H9 (cell line): ENCODE measurements around the gene GRB10. TPM values are rescaled to one million over a fixed set of nuclear protein-coding genes. Genes with fewer than 3 reads are reported as not detected.
A peak's percentile ranks its signal among the peaks of the same experiment; 100 is the strongest.

Experiments used
- DNase-seq: peaks from one replicate; pipeline ENCODE4 v3.0.0-alpha.2; 2017
- H2AFZ ChIP-seq: one replicate; pipeline ENCODE4 v1.6.1; 2013; ENCODE audit warnings: mild to moderate bottlenecking, low read length, control low read depth, moderate library complexity
- H2AK5ac ChIP-seq: 2 replicates; pipeline ENCODE4 v1.6.1; 2013; ENCODE audit warnings: low read length, control low read depth, mixed read lengths; ENCODE audit not compliant: insufficient read length
- H2BK120ac ChIP-seq: one replicate; pipeline ENCODE4 v1.6.1; 2013; ENCODE audit warnings: low read depth, mild to moderate bottlenecking, low read length, control low read depth, inconsistent platforms; ENCODE audit not compliant: poor library complexity, severe bottlenecking
- H2BK12ac ChIP-seq: 2 replicates; pipeline ENCODE4 v1.6.1; 2013; ENCODE audit warnings: low read length, control low read depth, mixed read lengths, low read depth; ENCODE audit not compliant: insufficient read length
- H2BK15ac ChIP-seq: 2 replicates; pipeline ENCODE4 v1.6.1; 2013; ENCODE audit warnings: low read depth, low read length, control low read depth
- H2BK20ac ChIP-seq: one replicate; pipeline ENCODE4 v1.6.1; 2013; ENCODE audit warnings: low read depth, mild to moderate bottlenecking, low read length, control low read depth, inconsistent platforms; ENCODE audit not compliant: poor library complexity, severe bottlenecking
- H2BK5ac ChIP-seq: 2 replicates; pipeline ENCODE4 v1.6.1; 2013; ENCODE audit warnings: low read length, control low read depth, mixed read lengths; ENCODE audit not compliant: insufficient read length
- H3K14ac ChIP-seq: 2 replicates; pipeline ENCODE4 v1.6.1; 2013; ENCODE audit warnings: low read length, control low read depth; ENCODE audit not compliant: insufficient read depth
- H3K18ac ChIP-seq: 2 replicates; pipeline ENCODE4 v1.6.1; 2013; ENCODE audit warnings: low read depth, mild to moderate bottlenecking, mixed read lengths, low read length, control low read depth; ENCODE audit not compliant: insufficient read length
- H3K23ac ChIP-seq: 2 replicates; pipeline ENCODE4 v1.6.1; 2013; ENCODE audit warnings: low read length, control low read depth, mixed read lengths, low read depth; ENCODE audit not compliant: insufficient read length
- H3K23me2 ChIP-seq: 2 replicates; pipeline ENCODE4 v1.6.1; 2013; ENCODE audit warnings: low read depth, mild to moderate bottlenecking, mixed read lengths, low read length, control low read depth; ENCODE audit not compliant: insufficient read length, poor library complexity, severe bottlenecking
- H3K27ac ChIP-seq: 2 replicates; pipeline ENCODE4 v1.5.1; 2013; ENCODE audit warnings: low read length, control low read depth, mixed read lengths, low read depth; ENCODE audit not compliant: insufficient read length
- H3K27me3 ChIP-seq: 2 replicates; pipeline ENCODE4 v1.6.1; 2013; ENCODE audit warnings: low read length, control low read depth, inconsistent platforms; ENCODE audit not compliant: insufficient read depth
- H3K4ac ChIP-seq: 2 replicates; pipeline ENCODE4 v1.6.1; 2013; ENCODE audit warnings: low read depth, mild to moderate bottlenecking, control low read depth, inconsistent platforms, low read length, moderate library complexity
- H3K4me1 ChIP-seq: 2 replicates; pipeline ENCODE4 v1.6.1; 2013; ENCODE audit warnings: low read length, control low read depth, inconsistent platforms; ENCODE audit not compliant: insufficient read depth
- H3K4me2 ChIP-seq: 2 replicates; pipeline ENCODE4 v1.6.1; 2013; ENCODE audit warnings: low read length, control low read depth, mixed read lengths; ENCODE audit not compliant: insufficient read length, insufficient read depth
- H3K56ac ChIP-seq: 2 replicates; pipeline ENCODE4 v1.6.1; 2013; ENCODE audit warnings: low read depth, mild to moderate bottlenecking, mixed read lengths, low read length, control low read depth; ENCODE audit not compliant: insufficient read length
- H3K79me1 ChIP-seq: 2 replicates; pipeline ENCODE4 v1.6.1; 2013; ENCODE audit warnings: low read depth, mild to moderate bottlenecking, moderate library complexity, low read length, control low read depth, inconsistent platforms; ENCODE audit not compliant: insufficient read depth, poor library complexity, severe bottlenecking
- H3K79me2 ChIP-seq: 2 replicates; pipeline ENCODE4 v1.6.1; 2013; ENCODE audit warnings: low read length, control low read depth, inconsistent platforms; ENCODE audit not compliant: insufficient read depth
- H3K9ac ChIP-seq: 2 replicates; pipeline ENCODE4 v1.6.1; 2013; ENCODE audit warnings: low read length, control low read depth, mixed read lengths; ENCODE audit not compliant: insufficient read length; ENCODE audit errors: extremely low read depth
- H3K9me3 ChIP-seq: one replicate; pipeline ENCODE4 v1.6.1; 2013; ENCODE audit warnings: low read depth, low read length, inconsistent platforms; ENCODE audit not compliant: control insufficient read depth
- H3T11ph ChIP-seq: one replicate; pipeline ENCODE4 v1.6.1; 2013; ENCODE audit warnings: mild to moderate bottlenecking, low read length, control low read depth, inconsistent platforms
- H4K20me1 ChIP-seq: one replicate; pipeline ENCODE4 v1.6.1; 2013; ENCODE audit not compliant: control insufficient read depth, insufficient read length, insufficient read depth
- H4K5ac ChIP-seq: 2 replicates; pipeline ENCODE4 v1.6.1; 2013; ENCODE audit warnings: low read depth, mild to moderate bottlenecking, mixed read lengths, low read length, control low read depth; ENCODE audit not compliant: insufficient read length
- H4K8ac ChIP-seq: replicated peaks from 2 replicates; pipeline ENCODE4 v1.6.1; 2013; ENCODE audit warnings: low read length, control low read depth, mixed read lengths, low read depth; ENCODE audit not compliant: insufficient read length
- H4K91ac ChIP-seq: 2 replicates; pipeline ENCODE4 v1.6.1; 2013; ENCODE audit warnings: low read depth, mild to moderate bottlenecking, moderate library complexity, mixed read lengths, low read length, control low read depth; ENCODE audit not compliant: insufficient read length
- H3K27ac Mint-ChIP-seq, 3 experiments: 2 replicates in 2 of 3; 3 replicates in 1 of 3; pipeline ENCODE4 v1.8.0; 2020 to 2021; ENCODE audit warnings: mixed read lengths in 3 of 3, mild to moderate bottlenecking in 1 of 3, moderate library complexity in 1 of 3
- H3K27me3 Mint-ChIP-seq: 2 replicates; pipeline ENCODE4 v1.8.0; 2021; ENCODE audit warnings: low read depth, mild to moderate bottlenecking, moderate library complexity, mixed read lengths
- H3K36me3 Mint-ChIP-seq, 3 experiments: 2 replicates in 2 of 3; 3 replicates in 1 of 3; pipeline ENCODE4 v1.8.0; 2020 to 2021; ENCODE audit warnings: low read depth in 3 of 3, mixed read lengths in 3 of 3; ENCODE audit not compliant: insufficient read depth in 1 of 3
- H3K4me1 Mint-ChIP-seq, 2 experiments: 2 replicates each; pipeline ENCODE4 v1.8.0; 2020; ENCODE audit warnings: mixed read lengths in 2 of 2
- H3K4me3 Mint-ChIP-seq, 2 experiments: 2 replicates in 1 of 2; 3 replicates in 1 of 2; pipeline ENCODE4 v1.8.0; 2020 to 2021; ENCODE audit warnings: mild to moderate bottlenecking in 2 of 2, mixed read lengths in 2 of 2, moderate library complexity in 1 of 2
- H3K9me3 Mint-ChIP-seq, 2 experiments: 2 replicates in 1 of 2; 3 replicates in 1 of 2; pipeline ENCODE4 v1.8.0; 2020; ENCODE audit warnings: mild to moderate bottlenecking in 2 of 2, mixed read lengths in 2 of 2, moderate library complexity in 1 of 2
- CTCF ChIP-seq: fragments of 200-600 bp; sonication (generic); conservative IDR thresholded peaks from 3 replicates; pipeline ENCODE4 v1.8.0; 2021; ENCODE audit warnings: antibody characterized with exemption, mild to moderate bottlenecking
- WGBS: extraction: QIAGEN DNeasy Blood & Tissue Kit; methylation state at CpG from one replicate; pipeline ENCODE4 v1.1.7; 2013; ENCODE audit warnings: missing lambda C conversion rate, low lambda C conversion rate, mixed read lengths; ENCODE audit not compliant: insufficient read length; ENCODE audit errors: extremely low coverage; 5-methylcytosine and 5-hydroxymethylcytosine counted together
- total RNA-seq: library from RNA; stranded (reverse); gene quantifications from 2 replicates; pipeline ENCODE4 v1.2.1, GENCODE V29; 2021

GRB10 gene
- total RNA-seq, 1 experiment from 2014 or later = 108 TPM

- WGBS = no CpG with 5 or more reads among the region's 8 CpGs
- H3T11ph ChIP-seq = no peak overlapping the region
Observed at GRCh38 chr7:50748472-50748871, 34.2 kb downstream of the GRB10 start.

More at GRCh38 chr7:50748472-50748871, 34.2 kb downstream of the GRB10 start:
- Mint-ChIP-seq H3K36me3 (peaks cover 14 to 44% (median 24%) of the 10 kb centered on the region in 3 experiments; a peak in 6 of 7 replicates), H3K4me3 (no peak overlapping the region), H3K4me1 (peaks cover 44 to 56% of the 10 kb centered on the region in 2 experiments), H3K27me3 (no peaks in the 10 kb centered on the region), H3K9me3 (no peaks in the 10 kb centered on the region), H3K27ac (peak overlapping the region in 1 of 3 experiments; percentile 12; a peak in 2 of 7 replicates)
- Histone ChIP-seq H4K20me1 (no peaks in the 10 kb centered on the region), H2AK5ac (no peak overlapping the region), H3K56ac (no peak overlapping the region), H3K23me2 (no peaks in the 10 kb centered on the region), H3K79me1 (no peaks in the 10 kb centered on the region), H4K8ac (no peak overlapping the region), H3K9ac (no peak overlapping the region), H2BK12ac (no peak overlapping the region), H3K4ac (no peak overlapping the region), H3K79me2 (peaks cover 7% of the 10 kb centered on the region; the same call in 1 of the 2 replicates), H3K4me1 (peaks cover 2% of the 10 kb centered on the region), H4K91ac (no peak overlapping the region), H3K23ac (no peak overlapping the region), H2AFZ (no peak overlapping the region), H3K18ac (no peak overlapping the region), H2BK15ac (no peak overlapping the region), H2BK5ac (no peak overlapping the region), H3K4me2 (no peak overlapping the region), H2BK120ac (no peak overlapping the region), H4K5ac (no peak overlapping the region), H3K14ac (no peak overlapping the region), H3K9me3 (no peaks in the 10 kb centered on the region), H3K27me3 (no peaks in the 10 kb centered on the region), H2BK20ac (no peak overlapping the region), H3K27ac (no peak overlapping the region)
- TF ChIP-seq CTCF = no peak
- DNase-seq = no peak
